HL-60 (cell line): Measurements from ENCODE around the gene STOML2.
A peak's percentile ranks its signal among the peaks of the same experiment; 100 is the strongest.

Source experiments
- DNase-seq, 2 experiments: peaks; one replicate each; pipeline ENCODE4 v3.0.0-alpha.2; 2010 to 2020; ENCODE audit warnings: low read depth in 1 of 2, low spot score in 1 of 2
- H3K27ac ChIP-seq: fragments of 250-450 bp; sonication (Bioruptor Pico); replicated peaks from 2 replicates; pipeline ENCODE4 v1.5.1; 2020; ENCODE audit warnings: mild to moderate bottlenecking, moderate library complexity
- H3K27me3 ChIP-seq: fragments of 250-450 bp; sonication (Bioruptor Pico); 2 replicates; pipeline ENCODE4 v1.5.1; 2021; ENCODE audit warnings: mild to moderate bottlenecking, moderate library complexity; ENCODE audit not compliant: insufficient read depth, poor library complexity, severe bottlenecking
- H3K4me3 ChIP-seq: replicated peaks from 2 replicates; pipeline ENCODE4 v1.5.1; 2011; ENCODE audit warnings: mild to moderate bottlenecking, control low read depth, low read length; ENCODE audit not compliant: insufficient read depth
- CTCF ChIP-seq: IDR thresholded peaks from one replicate; pipeline ENCODE4 v1.5.1; 2011; ENCODE audit warnings: low read length, control low read depth, inconsistent platforms; ENCODE audit not compliant: insufficient read depth
- GABPA ChIP-seq: IDR thresholded peaks from 2 replicates; pipeline ENCODE4 v1.6.1; 2012; ENCODE audit warnings: low read depth
- POLR2AphosphoS5 ChIP-seq: IDR thresholded peaks from 2 replicates; pipeline ENCODE4 v1.6.1; 2012; ENCODE audit warnings: low read depth
- REST ChIP-seq: IDR thresholded peaks from 2 replicates; pipeline ENCODE4 v1.6.1; 2012; ENCODE audit warnings: low read depth; ENCODE audit not compliant: insufficient replicate concordance
- SPI1 ChIP-seq: IDR thresholded peaks from 2 replicates; pipeline ENCODE4 v1.6.1; 2012; ENCODE audit warnings: low read depth, mild to moderate bottlenecking, borderline replicate concordance

The STOML2 gene

DNA sequence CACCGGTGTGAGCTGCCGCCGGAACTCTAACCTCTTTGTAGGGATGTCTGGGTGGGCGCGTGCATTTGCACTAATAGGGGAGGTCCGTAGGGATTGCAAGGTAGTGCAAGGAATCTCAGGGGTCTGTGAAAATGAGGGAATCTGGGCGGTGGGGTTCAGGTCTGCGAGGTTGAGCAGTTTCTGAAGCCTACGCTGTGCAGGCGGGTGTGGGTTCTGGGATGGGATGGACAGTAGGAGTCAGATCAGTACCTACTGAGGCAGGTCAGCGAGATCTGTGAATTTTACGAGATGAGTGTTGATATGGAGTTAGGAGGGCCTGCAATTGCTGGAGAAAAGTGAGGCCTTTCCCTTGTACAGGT, 13.6 kb upstream of the STOML2 start:
- H3K27ac ChIP-seq: peak overlapping the region; percentile 84; the same call in 1 of the 2 replicates
- no peaks in the 10 kb centered on the region for H3K27me3 ChIP-seq
- H3K4me3 ChIP-seq: peak overlapping the region; percentile 62
- TF ChIP-seq GABPA: no peak
- TF ChIP-seq CTCF: no peak
- no peak for TF ChIP-seq REST
- no peak for TF ChIP-seq SPI1
- no peak for TF ChIP-seq POLR2AphosphoS5
- DNase-seq: no peak

- TF ChIP-seq POLR2AphosphoS5 (0 out of 2 replicates have a peak, but pooled peaks have one; percentile 5), CTCF (no peak), SPI1 (0 out of 2 replicates have a peak, but pooled peaks have one; percentile 3)
- Histone ChIP-seq H3K27me3 (no peaks in the 10 kb centered on the region), H3K4me3 (peak within 1 kb of the TSS; percentile 62), H3K27ac (peak within 1 kb of the TSS; percentile 84)
- DNase-seq: peak; percentile 92 to 96
These were observed 13.0 kb upstream of the STOML2 start, which contains the start of gene ATOSB for GRCh38 chr9:35115680-35116538. Gene ATOSB (minus strand): TSS chr9:35115862. CDS start chr9:35108274, 7,588 bp downstream.

DNA sequence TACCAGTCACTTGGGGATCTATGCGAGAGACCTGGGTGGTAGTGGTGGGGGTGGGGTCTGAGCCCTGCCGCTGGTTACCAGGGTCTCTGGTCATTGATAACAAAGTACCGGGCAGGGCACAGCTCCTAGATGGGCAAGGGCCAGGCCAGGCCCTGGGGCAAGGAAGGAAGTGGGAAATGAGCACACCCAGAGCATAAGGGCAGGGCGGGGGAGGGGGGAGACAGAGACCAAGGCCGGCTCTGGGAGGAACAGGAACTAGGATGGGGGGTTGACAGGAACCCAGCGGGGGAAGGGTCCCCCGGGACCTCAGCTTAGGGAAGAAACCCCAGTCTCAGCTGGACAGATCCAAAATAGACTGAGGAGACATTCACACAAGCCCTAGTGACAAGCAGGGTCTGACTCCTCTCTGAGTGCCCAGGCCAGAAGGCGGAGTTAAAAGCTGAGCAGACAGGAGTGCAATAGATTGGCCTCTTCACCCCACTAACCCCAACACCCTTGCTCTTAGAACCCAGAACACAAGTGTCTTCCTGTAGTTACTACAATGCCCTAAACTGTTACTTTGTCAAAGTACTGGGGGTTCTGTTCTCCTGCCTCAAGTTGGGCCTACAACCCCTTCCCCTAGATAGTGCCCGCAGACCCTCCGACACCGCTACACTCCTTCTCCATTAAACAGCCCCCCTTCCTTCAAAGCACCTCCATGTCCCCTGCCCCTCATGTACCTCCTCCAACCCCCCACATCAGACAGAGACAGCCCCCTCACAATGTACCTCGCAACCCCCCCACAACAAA, 12.1 kb upstream of the STOML2 start:
- H3K4me3 ChIP-seq: peak overlapping the region; percentile 62
- peak; percentile 84 to 89 for DNase-seq
- H3K27ac ChIP-seq: peak overlapping the region; percentile 84

More for the DNA sequence above, 12.1 kb upstream of the STOML2 start:
- peak; percentile 26 for TF ChIP-seq REST
- peak; percentile 12; the same call in 1 of the 2 replicates for TF ChIP-seq POLR2AphosphoS5
- TF ChIP-seq SPI1: peak; percentile 85
- no peak for TF ChIP-seq CTCF
- peak; percentile 73 for TF ChIP-seq GABPA
- H3K27me3 ChIP-seq: no peaks in the 10 kb centered on the region
